NCI-H1417 treated with DMSO at 0.1 percent for 48 hours (cell line): ENCODE results near the gene ATAD2B.
"Not testable (repeated sequence)": the region's sequence is repeated elsewhere in the genome, so short reads cannot be mapped to it uniquely, and the experiment has no call there.

Experiments used
- DNase-seq: peaks from one replicate; lab custom pipeline; 2025; lab: John Stamatoyannopoulos, UW

The ATAD2B gene

DNA sequence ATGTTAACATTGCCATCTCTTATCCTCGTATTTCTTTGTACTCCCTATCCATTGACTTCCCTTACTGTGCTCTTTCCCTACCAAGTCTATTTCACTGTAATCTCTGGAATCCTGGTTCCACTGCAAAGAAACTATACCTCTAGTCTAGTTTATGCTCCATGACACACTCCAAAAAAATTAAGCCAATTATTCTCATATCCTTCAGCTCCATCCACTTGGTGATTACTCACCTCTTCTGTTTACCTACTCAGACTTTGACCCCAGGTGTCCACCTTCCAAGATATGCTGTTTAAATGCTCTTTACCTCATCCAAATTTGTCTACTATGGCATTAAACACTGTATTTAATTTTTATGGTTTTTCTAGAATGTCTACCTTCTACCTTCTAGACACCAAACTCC lies 137.9 kb downstream of the ATAD2B start:
- no peak for DNase-seq

DNA sequence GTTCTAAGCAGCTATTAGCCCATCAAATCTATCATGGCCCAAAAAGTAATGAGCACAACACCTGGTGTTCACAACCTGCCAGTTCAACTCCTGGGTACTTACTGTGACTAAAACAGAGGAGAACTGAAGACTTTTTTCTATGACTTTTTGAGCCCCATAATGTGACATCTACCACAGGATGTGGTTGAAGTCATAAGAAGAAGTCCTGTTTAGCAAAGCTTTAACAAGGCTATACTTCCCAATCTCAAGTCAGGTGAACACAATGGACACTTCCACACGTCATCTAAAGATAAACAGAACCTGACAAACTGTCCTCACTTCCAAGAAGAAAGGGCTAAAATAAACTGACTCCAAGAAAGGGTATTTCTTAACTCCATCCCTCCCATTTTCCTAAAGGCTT lies 138.8 kb downstream of the ATAD2B start:
- no peak for DNase-seq

DNA sequence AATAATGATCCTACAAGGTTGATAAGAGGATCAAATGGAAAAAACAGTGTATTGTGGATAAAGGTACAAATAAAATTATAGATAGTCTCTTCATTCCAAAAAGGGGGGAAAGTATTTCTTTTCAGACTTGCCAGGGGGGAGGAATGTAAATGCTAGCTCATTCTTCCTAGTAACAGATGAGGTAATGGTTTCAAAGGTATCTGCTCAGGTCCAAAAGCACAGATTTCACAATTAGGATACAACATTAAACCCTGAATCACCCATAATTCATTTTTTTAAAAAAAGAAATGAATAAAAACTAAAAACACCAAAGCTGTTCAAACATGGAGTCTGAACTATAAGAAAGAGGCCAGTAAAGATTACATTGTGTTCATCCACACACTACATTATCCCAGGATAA lies 142.0 kb downstream of the ATAD2B start:
- DNase-seq: no peak

DNA sequence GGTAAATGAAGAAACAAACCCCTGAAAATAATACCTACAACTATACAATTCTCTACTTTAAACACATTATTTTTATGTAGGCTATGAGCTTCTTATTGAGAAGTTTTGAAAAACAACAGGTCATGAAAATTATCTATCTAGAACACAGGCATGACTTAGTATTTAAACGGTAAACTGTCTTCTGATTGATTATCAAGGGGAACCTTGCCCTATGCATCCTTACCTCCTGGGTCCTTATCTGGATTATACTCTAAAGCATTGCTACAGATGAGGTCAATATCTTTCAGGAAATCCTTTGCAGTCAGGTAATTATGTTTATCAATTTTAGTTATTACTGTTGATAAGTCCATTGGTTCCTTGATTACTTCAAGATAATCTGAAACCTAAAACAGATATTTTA lies 144.3 kb downstream of the ATAD2B start:
- DNase-seq: no peak

DNA sequence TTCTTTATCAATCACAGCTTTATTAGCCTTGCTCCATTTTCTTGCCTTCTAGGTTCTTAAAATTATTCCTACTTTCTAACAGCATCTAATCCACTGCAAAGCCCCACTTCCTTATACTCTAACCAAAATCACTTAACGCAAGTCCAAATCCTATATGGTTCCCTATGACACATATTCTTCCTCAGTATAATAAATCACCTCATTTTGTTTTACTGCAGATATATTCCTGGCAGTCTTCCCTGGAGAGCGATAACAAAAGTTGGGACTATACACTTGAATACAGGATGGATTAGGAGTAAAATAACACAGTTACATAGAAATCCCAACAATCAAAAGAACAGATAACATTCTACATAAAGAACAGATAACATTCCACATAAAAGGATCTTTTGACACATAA lies 144.8 kb downstream of the ATAD2B start:
- DNase-seq: no peak

DNA sequence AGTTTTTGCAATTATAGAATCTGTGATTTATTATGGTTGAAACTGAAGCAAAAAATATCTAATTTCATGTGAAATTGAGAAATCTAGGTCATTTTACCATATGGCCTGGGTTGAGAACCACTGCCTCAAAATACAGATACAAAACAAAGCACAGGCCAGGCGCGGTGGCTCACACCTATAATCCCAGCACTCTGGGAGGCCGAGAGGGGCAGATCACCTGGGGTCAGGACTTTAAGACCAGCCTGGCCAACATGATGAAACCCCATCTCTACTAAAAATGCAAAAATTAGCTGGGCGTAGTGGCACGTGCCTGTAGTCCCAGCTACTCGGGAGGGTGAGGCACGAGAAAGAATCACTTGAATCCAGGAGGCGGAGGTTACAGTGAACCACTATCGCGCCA lies 146.5 kb downstream of the ATAD2B start:
- DNase-seq: not testable (repeated sequence)

DNA sequence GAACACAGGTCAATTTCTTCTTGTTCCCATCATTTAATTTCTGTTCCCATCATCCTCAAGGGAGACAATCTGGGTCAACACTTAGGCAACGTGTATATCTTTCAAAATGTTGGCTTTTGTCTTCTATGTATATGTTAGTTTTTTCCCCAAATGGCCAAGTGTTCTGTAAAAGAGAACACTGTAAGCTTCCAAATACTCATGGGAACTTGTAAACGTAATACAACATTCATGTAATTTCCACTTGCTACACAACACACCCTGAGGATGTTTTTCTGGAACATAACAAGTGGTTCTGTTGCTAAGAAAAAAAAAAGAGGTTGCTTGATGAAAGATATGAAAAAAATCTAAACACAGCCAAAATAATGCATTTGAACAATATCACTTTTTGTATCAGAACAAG lies 149.1 kb downstream of the ATAD2B start:
- no peak for DNase-seq

DNA sequence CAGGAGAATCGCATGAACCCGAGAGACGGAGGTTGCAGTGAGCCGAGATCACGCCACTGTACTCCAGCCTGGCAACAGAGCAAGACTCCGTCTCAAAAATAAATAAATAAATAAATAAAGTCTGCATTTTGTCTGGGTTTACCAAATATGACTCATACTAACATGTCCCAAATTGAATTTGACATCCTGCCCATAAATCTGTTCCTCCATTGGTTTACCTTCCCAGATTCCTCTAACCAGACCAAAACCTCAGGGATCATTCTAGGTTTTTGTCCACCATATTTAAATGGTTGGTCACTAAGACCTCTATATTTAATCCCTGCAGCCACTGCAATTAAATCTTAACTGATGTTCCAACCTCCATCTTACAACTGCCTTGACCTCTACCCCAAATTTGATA lies 150.9 kb downstream of the ATAD2B start:
- no peak for DNase-seq

DNA sequence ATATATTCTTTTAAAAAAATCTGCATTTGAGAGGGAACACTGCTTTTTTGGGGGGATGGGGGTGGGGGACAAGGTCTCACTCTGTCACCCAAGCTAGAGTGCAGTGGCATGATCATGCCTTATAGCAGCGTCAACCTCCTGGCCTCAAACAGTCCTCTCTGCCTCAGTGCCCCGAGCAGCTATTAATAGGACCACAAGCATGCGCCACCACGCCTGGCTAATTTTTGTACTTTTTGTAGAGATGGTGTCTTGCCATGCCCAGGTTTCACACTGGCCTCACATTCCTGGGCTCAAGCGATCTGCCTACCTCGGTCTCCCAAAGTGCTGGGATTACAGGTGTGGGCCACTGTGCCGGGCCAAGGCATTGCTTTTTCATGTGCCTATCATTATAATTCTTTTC lies 154.2 kb downstream of the ATAD2B start:
- DNase-seq: no peak

DNA sequence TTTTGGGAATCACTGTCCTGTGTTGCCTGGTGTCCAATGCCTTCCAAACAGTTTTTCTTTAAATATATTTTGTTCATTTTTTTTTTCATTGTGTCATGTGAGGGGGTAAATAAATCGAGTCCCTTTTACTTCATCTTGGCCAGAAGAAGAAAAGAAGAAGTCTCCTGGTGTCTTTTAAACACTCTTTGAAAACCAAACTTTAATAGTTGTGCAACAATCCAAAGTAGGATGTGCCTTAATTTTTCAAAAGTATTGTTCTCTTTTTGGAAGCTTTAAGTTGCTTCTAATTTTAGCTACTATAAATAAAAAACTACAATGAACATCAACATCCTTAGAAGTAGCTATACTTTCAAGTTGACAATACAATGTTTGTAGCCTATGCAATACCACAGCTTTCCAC lies 154.9 kb downstream of the ATAD2B start:
- no peak for DNase-seq

DNA sequence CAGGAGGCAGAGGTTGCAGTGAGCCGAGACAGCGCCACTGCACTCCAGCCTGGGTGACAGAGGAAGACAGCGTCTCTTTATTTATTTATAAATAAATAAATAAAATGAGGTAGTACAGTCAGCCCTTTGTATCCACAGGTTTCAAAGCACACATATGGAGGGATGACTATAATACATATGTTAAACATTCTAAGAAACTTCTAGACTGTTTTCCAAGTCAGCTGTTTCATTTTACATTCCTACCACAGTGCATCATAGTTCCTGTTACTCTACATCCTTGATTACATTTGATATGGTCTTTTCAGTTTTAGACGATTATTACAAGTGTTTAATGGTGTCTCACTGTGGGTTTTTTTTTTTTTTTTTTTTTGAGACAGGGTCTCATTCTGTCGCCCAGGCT lies 157.6 kb downstream of the ATAD2B start:
- DNase-seq: no peak

DNA sequence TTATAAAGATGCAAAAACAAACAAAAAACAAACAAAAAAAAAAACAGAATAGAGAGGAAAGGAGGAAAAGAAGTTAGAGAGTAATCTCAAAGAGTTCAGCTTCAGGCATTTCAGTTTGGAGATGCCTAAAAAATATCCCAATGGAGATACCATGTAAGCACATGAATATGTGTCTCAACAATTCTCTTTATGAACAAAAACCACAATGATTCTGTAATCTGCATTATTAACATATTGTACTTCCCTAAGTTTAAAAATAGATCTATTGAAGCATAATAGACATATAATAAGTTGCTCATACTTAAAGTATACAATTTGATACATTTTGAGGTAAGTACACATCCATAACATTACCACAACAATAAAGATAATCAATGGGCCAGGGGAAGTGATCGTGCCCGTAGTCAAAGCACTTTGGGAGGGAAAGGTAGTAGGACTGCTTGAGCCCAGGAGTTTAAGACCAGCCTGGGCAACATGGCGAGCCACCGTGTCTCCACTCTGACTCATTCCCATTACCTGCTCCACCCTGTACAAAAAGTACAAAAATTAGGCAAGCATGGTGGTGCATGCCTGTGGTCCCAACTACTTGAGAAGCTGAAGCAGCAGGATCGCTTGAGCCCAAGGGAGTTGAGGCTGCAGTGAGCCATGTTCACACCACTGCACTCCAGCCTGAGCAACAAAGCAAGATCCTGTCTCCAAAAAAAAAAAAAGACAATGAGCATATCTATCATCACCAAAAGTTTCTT lies 158.9 kb downstream of the ATAD2B start:
- no peak for DNase-seq

DNA sequence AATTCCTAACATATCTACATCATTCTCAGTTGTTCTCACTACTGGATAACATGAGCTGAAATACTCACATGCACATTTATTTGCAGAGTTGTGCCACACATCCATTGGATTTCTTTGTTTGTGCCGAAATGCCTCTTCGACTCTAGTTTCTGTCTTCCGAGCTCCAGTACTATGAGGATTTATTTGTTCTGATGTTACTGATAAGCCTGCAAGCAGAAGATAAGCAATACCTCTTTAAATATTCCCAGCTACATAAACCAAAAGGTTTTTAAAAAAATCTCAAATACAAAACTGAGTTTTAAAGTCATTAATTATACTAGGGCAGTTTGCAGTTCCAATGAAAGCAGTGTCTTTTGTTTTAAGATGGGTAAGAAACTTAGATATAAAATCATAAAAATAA lies 164.8 kb downstream of the ATAD2B start:
- no peak for DNase-seq

DNA sequence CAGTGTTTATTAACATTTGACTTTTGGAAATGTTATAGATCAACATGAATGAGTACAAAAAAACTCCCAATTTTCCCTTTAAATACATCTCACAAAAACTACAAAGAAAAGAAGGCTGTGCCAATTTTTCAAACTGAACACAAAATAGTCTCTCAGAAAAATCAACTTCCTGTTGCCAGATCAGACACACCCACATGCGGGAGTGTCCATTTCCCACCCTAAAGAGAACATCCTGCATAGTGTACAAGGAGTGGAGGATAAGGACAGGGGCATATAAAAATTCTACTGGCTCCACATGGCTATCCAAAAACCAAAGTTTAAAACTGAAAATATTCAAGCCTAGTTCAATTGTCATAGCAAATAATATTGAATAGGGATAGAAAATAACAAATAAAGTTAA lies 165.3 kb downstream of the ATAD2B start:
- no peak for DNase-seq

DNA sequence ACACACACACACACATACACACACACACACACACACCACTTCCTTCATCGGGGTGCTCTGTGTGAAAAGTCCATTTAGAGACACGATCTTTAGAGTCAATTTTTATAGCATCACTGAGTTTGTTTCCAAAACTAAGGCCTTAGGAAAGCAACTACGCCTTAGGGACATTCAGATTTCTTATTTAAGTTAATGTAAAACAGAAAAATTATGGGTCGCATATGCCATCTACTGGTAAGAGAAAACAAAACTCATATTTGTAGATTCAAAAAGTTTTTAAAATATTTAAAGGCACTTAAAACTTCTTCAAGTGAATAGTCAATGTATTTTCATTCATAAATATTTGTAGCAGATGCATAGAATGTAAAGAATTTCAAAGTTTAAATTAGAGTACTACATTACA lies 166.2 kb downstream of the ATAD2B start:
- peak; percentile 9 for DNase-seq

DNA sequence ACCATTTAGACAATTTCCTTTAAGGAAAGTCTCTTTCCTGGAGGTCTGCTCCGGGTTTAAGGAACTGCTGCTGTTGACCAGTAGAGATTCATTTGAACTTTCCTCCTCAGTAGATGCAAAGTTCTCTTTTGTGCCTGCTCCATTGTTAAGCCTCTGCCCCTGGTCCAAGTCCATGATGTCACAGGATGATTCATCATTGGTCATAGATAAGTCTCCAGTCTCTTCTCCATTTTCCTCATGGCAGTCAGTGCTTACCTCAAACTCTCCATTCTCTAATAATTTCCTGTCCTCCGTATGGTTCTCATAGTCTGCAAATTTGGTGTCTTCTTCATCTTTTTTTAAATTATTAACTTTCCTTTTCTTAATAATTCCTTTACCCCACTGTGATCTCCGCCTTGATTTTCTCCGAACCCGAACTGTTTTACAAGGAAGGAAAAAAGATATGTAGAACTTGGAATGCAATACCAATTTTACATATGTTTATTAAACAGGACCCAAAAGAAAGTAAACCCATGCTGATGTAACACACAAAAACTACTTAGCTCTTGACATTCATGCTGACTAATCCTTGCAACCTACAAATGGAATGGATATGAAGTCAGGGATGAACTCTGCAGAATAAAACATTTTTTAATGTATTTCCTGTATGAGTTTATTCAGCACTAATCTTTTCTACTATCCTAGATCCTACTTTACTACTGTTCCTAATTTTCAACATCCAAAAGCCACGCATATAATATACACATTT lies 169.1 kb downstream of the ATAD2B start:
- no peak for DNase-seq

DNA sequence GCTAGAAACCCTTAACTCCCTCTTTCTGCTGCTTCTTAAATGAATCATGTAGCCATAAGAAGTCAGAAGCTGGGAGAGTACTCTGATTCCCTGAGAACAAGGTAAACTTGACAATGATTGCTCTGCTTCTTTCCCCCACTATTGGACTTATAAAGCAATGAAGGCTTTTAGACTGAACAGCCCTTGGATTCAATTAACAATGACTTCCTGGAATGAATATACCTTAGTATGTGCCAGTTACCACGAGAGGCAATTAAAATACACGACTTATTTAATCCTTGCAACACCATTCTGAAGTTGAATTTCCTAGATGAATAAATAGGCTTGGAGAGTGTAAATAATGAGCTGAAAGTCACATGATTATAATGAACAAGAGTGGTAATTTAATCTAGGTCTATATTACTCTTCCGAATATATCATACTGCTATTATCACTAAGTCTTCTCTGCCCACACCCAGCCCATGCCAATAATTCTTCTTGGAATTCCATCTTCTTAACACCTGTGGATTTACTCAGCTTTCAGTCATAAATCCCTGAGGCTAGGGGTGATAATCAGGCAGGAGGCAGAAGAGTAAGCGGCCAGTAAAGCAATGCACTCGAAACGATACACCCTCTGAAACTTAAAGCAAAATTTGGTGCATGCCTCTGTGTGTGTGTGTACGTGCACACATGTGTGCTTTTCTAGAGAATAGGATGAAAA lies 170.2 kb downstream of the ATAD2B start:
- DNase-seq: no peak

DNA sequence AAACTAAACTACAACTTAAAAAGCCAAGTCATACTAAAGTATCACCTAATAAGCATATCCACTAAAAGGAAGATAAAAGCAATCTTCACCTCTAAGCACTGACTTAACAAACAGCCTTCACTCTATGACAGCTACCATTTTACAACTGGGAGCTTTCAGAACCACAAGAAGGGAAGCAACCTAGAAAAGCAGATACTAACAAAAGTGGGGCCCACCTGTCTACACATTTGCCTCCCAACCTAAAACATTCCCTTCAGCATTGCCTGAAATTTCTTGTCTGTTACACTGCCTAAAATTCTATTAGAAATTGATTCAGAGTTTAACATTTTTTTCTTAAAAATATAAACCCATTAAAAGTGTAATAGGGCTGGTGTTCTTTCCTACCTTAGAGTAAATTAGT lies 172.0 kb downstream of the ATAD2B start:
- DNase-seq: no peak

DNA sequence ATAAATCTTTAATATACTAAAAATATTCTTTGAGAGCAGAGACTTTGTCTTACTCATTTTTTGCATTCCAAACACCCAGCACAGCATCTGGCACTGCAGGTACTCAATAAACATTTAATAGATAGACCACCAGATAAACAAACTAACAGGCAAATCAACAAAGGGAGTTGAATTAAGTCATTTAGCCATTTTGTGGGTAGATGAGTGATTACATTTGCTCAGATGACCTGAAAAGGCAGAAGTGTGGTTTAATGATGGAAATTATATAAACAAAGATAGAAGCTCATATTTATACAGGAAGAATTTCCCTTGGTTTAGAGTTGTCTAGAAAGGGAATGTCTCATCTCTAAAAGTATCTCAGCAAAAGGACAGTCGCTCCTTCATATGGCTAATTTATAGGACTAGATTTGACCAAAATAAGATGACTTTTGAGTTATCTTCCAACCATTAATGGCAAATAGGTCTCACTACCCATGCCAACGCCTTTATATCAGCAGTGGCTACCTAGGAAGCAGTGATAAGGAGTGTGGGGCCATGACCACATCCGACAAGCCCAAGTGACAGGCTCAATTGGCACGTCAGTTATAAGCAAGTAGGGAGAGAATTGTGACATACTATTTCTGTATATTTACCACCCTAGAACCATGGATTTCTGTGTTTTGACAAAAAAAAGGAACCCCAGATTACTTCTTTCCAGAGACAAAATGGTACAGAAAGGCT lies 173.5 kb downstream of the ATAD2B start:
- DNase-seq: no peak

DNA sequence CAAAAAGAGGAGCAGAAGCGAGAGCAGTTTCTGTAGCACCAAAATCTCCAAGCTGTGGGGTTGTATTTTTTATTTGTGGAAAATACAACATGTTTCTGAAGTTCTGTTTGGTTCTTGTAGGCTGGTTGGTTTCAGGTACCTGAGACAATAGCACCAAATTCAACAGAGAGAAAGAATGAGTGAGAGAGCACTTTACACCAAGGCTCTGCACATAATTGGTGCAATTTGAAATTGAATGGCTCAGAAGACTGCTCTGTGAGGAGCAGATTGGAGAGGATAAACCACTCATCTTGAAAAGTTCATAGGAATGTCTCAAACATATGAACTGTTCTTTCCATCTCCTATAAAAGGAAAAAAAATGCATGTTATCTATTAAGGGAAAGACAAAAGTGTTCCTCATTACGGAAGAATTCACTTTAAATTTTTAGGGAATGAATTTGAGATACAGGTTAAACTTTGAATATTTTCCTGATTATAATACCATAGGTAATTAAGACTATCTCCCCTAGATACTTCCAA lies 175.1 kb downstream of the ATAD2B start:
- DNase-seq: no peak

DNA sequence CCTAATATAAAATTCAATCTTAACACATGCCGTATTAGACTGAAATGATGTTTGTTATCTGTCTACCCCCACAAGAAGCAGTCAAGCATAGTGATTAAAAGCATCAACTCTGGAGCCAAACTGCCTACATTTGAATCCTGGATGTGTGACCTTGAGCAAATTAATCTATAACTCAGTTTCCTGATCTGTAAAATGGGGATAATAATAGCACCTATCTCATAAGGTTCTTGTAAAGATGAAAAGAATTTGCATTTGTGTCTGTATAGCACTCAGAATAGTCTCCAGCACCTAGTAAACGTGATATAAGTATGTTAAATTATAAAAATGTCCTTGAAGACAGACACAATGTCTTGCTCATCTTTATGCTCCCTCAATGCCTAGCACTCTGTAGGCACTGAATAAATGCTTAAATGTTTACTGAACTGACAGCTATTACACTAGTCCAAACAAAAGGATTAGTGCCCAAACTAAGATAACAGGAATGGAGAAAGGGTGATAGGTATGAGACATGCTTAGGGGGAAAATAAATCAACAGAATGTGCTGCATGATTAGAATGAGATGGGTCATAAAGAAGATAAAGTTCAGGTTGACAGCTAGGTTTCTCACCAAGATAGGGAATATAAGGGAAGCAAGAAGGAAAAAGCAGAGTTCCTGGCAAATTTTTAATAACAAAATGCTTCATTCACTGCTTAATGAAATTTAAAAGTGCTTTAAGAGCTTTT lies 180.6 kb downstream of the ATAD2B start:
- no peak for DNase-seq

DNA sequence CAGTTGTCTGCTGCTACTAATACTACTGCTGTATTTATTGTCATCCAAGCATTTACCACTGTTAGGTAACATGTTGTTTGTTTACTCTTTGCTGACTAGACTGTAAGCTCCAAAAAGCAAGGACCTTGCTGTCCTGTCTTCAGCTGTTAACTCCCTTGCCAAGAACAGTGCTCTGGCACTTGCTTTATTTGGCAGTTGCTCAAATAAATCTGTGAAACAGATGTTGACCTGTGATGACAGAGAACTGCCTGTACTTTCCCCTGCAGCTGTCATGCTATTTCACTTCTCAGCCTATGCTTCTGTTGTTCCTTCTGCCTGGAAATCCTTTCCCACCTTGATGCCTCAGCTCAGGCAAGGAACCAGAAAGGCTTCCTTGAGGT lies 181.2 kb downstream of the ATAD2B start:
- DNase-seq: no peak
